PC-3 (cell line): ENCODE results near the gene HLF.

Experiments used
- EZH2 ChIP-seq: fragments of 300-600 bp; sonication (generic); IDR thresholded peaks from one replicate; pipeline ENCODE4 v1.6.1; 2017; ENCODE audit warnings: antibody characterized with exemption, mild to moderate bottlenecking, low read length; ENCODE audit not compliant: unreplicated experiment
- TF ChIP-seq, protein P1 (sequence below): fragments of 300-600 bp; sonication (generic); conservative IDR thresholded peaks from 2 replicates; pipeline ENCODE4 v1.5.1; 2017; ENCODE audit warnings: antibody characterized with exemption, low read depth, mild to moderate bottlenecking, low read length

DNA sequence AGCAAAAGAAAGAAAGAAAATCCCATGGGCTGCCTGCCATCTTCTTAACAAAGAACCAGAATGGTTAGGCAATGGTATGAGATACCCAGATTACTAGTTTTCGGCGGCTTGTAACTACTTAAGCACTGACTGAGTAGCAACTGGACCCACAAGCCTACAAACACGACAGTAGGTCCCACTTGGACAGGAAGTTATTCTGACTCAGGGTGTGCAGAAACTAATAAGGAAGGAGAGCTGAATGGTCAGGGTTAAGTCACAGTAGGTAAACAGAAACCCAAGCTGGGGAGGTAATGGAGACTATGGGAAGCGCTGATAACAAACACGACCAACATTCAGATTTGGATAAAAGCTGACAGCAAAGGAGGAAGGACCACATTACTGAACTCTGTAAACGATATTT is 10.4 kb upstream of the HLF start:
- TF ChIP-seq, protein P1, sequence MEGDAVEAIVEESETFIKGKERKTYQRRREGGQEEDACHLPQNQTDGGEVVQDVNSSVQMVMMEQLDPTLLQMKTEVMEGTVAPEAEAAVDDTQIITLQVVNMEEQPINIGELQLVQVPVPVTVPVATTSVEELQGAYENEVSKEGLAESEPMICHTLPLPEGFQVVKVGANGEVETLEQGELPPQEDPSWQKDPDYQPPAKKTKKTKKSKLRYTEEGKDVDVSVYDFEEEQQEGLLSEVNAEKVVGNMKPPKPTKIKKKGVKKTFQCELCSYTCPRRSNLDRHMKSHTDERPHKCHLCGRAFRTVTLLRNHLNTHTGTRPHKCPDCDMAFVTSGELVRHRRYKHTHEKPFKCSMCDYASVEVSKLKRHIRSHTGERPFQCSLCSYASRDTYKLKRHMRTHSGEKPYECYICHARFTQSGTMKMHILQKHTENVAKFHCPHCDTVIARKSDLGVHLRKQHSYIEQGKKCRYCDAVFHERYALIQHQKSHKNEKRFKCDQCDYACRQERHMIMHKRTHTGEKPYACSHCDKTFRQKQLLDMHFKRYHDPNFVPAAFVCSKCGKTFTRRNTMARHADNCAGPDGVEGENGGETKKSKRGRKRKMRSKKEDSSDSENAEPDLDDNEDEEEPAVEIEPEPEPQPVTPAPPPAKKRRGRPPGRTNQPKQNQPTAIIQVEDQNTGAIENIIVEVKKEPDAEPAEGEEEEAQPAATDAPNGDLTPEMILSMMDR: no peak
- TF ChIP-seq EZH2: no peak
